GM18867 (cell line): ENCODE results near the gene MAP1S.

Source experiments
- ATAC-seq: cut with Tn5 transposase; IDR thresholded peaks from one replicate; pipeline ENCODE4 v1.9.1; 2021; ENCODE audit warnings: mild to moderate bottlenecking, moderate library complexity; ENCODE audit not compliant: unreplicated experiment

Gene MAP1S

DNA sequence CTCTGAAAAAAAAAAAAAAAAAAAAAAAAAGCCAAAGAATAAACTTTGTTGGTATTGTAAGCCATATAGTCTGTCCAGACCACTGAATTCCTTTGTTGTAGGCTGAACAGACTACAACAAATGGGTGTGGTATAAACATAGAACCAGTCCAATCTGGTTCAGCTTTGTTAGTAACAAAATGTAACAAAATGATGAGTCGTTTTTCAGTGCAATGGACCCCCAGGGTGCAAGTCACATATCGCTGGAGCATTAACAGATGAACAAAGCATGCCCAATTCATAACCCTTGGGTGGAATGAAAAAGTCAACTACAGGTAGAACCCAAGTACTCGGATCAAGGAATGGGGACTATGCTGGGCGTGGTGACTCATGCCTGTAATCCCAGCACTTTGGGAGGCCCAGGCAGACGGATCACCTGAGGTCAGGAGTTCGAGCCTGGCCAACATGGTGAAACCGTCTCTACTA lies 18.4 kb downstream of the MAP1S start:
- no peak for ATAC-seq

DNA sequence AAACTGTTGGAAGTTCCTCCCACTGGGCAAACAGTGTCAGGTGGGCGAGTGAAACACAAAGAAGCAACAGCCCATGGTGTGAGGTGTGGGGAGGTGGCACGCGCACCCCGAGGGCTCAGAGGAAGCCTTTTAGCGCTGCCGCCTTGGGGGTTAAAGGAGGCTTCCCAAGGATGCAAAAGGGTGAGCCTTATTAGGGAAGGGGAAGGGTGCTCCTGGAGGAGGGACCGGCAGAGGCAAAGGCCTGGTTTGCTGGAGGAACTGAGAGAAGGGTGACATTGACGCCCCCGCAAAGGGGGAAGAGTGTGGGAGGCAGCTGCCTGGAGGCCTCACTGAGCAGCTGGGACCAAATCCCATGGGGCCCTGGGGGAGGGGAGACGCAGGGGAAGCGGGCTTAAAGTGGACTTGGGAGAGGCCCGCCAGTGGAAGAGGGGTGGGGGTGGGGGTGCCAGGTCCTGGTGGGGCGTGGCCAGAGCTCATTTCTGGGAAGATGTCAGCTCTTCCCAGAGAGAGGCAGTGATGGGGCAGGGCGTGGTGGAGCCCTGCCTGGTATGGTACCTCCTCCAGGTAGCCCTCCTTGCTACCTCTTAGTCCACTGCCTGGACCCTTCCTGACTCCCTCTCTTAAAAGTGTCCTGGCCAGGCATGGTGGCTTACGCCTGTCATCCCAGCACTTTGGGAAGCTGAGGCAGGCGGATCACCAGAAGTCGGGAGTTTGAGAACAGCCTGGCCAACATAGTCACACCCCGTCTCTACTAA lies 20.0 kb downstream of the MAP1S start:
- ATAC-seq = no peak

DNA sequence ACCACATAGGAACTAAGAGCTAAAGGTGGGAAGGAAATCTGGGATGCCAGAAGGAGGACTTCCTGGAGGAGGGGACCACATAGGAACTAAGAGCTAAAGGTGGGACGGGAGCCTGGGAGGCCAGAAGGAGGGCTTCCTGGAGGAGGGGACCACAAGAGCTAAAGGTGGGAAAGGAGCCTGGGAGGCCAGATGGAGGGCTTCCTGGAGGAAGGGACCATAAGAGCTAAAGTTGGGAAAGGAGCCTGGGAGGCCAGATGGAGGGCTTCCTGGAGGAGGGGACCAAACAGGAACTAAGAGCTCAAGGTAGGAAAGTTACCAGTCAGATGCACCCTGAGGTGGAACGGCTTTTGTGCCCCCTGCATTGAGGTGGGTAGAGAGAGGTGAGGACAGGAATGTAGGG lies 22.2 kb downstream of the MAP1S start:
- ATAC-seq = no peak

DNA sequence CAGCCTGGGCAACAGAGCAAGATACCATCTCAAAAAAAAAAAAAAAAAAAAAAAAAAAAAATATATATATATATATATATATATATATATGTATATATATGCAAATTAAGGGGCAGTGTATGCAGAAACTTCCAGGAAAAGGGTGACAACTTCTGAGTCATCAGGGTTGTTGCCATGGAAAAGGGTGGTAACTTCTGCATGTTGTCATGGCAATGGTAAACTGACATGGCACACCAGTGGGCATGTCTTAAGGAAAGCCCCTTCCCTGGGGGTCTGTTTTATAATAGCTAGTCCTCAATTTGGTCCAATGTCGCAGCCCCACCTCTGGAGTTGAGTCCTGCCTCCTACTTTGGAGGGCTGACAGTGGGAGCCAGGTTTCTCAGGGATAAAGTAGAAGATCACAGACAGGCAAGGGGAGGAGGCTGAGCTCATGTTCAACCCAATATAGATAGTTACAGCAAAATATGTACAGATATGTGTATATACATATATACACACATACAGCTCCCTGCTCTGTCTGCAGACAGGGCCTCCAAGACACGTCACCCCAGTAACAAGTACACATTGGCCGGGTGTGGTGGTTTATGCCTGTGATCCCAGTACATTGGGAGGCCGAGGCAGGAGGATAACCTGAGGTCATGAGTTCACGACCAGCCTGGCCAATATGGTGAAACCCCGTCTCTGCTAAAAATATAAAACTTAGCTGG lies 24.7 kb downstream of the MAP1S start:
- no peak for ATAC-seq

DNA sequence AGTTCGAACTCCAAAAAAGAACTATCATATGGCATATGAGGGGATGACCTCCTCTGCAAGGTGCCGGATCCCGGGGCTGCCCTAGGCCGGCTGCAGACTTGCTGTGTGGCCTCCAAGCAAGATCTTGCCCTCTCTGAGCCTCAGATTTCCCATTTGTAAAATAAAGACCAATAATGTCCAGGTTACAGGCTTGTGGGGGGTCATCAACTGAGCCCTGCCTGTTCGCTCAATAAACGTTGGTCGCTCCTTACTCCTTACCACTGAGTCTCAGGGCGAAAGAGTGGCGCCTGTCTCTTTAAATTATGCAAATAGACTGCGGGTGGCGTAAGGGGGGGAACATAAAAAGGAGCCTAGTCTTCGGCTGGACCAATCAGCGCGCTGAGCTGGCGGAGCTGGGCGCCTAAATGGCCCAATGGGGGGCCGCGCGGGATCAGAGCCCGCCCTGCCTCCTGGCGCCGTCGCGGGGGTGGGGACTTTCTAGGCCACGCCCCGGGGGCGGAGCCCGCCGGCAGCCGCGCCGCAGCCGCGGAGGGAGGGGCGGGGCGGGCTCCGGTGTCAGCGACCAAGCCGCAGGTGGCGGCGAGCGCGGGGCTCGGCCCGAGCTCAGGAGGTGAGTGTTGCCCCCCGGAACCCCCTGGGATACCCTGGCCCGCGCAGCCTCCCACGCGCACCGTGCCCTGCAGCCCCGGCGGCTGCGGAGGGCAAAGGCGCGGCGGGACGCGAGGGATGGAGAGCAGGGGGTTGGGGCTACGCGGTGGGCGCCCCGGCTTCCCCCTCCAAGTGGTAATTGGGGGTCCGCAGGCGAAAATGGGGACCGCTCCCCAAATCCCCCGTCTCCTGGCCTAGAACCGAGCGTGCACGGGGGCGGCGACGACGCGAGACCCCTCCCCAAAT lies 28.2 kb downstream of the MAP1S start:
- ATAC-seq = peak; percentile 84

GRCh38 chr19:17748884-17749638 lies 29.8 kb downstream of the MAP1S start:
- no peak for ATAC-seq

DNA sequence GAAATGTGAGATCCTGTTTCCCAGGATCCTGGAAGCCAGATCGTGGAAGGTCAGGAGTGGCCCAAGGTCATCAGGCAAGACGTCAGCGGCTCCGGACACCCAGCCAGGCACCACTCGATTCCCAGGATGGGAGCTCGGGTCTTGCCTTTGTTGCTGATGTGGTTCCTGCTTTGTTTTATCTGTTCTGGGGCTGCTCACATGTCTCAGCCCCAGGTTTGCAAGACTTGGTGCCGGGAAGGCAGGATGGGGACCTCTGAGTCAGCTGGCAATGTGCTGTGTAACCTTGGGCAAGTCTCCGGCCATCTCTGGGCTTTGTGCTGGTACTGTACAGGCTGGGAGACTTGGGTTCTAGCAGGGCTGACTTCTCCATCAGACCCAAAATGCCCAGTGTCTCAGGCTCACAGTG lies 30.6 kb downstream of the MAP1S start:
- no peak for ATAC-seq

DNA sequence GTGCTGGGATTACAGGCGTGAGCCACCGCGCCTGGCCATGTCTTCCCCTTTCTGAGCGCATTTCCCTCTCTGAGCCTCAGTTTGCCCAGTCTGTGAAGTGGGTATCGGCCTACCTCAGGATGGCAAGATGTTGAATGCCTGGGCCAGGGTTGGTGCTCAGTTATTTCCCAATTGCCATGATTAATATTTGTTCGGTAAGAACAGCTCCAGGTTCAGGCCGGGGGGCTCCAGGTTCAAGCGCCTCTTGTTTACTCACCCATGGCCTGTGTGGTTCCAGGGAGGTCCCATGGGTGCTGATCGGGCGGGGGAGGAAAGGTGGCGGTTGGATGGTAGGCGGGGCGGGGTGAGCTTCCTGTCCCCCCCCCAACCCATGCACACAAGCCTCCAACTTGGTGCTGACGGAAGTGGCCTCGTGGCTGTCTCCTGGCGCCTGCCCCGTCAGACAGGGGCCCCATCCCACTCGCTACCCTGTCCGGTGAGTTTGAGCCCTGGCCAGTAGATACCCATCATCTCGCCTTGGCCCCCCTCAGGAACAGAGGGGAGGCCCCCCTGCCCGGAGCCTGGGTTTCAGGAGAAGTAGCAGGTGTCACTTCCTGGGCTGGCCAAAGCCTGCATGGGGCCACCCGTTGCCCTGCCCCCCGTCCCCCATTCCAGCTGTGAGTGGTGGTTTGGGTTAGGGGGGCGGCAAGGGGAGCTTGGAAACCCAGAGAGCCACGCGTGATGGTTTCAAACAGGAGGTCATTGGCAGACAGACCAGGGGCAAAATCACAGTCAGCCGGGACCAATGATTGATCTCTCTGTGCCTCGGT lies 32.0 kb downstream of the MAP1S start, which contains the start of gene FCHO1:
Gene FCHO1, plus strand, starts transcription at position 375 of the 809 bp plus-strand sequence. CDS start 3,688 bp downstream, outside the sequence.
- ATAC-seq = peak; percentile 29

DNA sequence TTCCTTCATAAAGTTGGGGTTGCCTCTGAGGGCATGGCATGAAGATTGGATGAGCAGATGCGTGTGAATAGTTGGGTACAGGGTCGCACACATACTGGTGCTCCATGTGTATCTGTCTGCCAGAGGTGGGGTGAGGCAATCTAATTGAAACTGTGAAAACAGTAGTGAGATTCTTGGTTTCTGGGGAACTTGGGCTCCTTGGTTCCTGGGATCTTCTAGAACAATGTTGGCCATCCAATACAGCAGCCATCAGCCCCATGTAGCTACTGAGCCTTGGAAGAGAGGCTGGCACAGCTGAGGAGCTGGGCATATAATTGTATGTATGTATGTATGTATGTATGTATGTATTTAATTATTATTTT lies 32.6 kb downstream of the MAP1S start:
- no peak for ATAC-seq

GRCh38 chr19:17752865-17753639 lies 33.8 kb downstream of the MAP1S start:
- ATAC-seq = no peak

DNA sequence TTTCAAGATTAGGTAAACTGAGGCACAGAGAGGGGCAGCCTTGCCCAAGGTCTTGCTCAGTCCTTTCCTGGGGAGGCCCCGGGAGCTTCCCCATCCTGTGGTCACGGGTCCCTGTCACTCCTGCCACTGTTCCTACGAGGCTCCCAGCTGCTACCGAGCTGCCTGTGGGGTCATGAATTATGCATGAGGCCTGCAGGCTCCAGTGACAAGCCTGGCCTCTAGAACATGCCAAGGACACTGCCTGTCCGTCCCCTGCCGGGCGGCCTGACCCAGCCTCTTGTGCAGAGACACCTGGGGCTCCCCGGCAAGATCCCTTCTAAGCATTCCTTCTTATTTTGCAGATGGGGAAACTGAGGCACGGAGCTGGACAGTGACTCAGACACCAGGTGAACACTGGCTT lies 34.7 kb downstream of the MAP1S start:
- ATAC-seq = no peak

DNA sequence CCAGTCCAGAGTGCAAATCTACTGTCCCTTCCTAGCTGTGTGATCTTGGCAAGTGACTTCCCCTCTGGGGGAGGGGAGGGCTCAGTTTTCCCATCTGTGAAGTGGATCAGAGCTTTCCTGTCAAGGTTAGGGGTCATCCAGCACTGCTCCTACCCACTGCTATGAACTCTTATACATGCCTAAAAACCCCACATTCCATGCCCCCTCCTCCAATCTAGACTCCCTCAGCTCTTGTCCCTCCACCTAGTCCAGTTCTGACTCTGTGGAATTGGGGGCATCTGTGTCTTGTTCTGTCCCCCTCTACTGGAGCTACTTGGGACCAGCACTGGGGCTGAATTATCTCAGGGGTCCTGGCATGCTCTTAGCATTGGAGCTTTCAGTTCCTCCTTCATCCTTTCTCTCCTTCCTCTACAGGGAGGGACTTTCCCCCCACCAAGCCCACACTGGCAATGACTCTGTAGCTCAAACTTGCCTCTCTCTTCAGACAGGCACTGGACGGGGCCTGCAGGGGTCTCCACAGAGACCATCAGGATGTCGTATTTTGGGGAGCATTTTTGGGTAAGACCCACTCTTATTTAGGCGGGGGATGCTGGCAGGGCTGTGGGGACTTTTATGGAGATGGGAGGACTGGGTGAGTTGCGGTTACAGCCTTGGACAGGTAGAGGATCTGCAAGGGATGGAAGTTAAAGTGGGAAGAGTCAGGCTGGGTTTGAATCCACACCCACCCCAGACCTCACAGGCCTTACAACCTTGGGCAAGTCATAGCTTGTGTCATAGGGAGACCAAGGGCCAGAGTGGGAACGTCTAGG lies 35.6 kb downstream of the MAP1S start:
- peak; percentile 42 for ATAC-seq

GRCh38 chr19:17755443-17755890 lies 36.2 kb downstream of the MAP1S start:
- ATAC-seq = no peak

DNA sequence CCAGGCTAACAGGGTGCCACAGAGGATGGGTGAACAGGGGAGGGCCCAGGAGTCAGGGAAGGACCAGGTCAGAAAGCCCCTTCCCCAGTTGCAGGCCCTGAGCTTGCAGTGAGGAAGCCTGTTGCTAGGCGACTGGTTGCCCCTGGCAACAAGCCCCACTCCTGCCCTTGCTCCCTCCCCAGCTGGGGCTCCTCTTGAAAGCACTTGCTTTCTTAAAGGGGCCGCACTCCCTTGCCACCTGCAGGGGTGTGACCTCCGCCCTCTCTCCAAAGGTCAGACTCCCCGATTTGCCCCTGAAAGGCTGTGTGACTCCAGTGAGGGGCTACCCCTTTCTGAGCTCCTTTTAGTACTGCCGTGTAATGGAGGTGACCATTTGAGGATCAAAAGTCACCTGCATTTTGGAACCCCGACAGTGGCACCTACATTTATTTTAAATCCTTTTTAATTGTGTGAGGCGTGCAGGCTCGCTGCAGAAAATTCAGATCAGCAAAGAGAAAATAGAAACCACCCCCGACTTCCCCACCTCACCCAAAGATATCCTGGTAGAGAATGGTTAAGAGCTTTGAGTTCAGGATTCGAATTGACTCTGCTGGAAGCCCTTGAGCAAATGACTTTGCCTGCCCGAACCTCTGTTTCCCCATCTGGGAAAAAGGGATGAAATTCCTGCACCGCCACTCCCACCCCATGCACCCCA lies 36.8 kb downstream of the MAP1S start:
- no peak for ATAC-seq

GRCh38 chr19:17757125-17757524 lies 37.8 kb downstream of the MAP1S start:
- no peak for ATAC-seq

GRCh38 chr19:17758515-17758914 lies 39.2 kb downstream of the MAP1S start:
- ATAC-seq = no peak

- no peak for ATAC-seq
Measured at GRCh38 chr19:17761148-17761547, 41.9 kb downstream of the MAP1S start.
